CD4-positive, alpha-beta T cell (primary cell): ENCODE results near the gene DEFB113. TPM values are rescaled to one million over a fixed set of nuclear protein-coding genes. Genes with fewer than 3 reads are reported as not detected.
"Not testable (repeated sequence)": the region's sequence is repeated elsewhere in the genome, so short reads cannot be mapped to it uniquely, and the experiment has no call there.

Experiments used
- ATAC-seq: fragments of 200-7000 bp; cut with Tn5 transposase; one replicate; pipeline ENCODE4 v1.10.0; 2022; ENCODE audit warnings: mild to moderate bottlenecking; ENCODE audit not compliant: poor library complexity
- CTCF ChIA-PET: fragments of 350-600 bp; sonication (Branson Sonifier 250); formaldehyde crosslinking; loops from one replicate; lab custom pipeline; 2021; ENCODE audit warnings: antibody characterized with exemption, inconsistent platforms; lab: Charles Lee
- POLR2A ChIA-PET: fragments of 350-600 bp; sonication (Branson Sonifier 250); formaldehyde crosslinking; loops from one replicate; lab custom pipeline; 2021; ENCODE audit warnings: antibody characterized with exemption, inconsistent platforms; lab: Charles Lee
- DNase-seq, 14 experiments: peaks; one replicate each; pipeline ENCODE4 v3.0.0-alpha.2; 2013 to 2020; ENCODE audit warnings: mixed read lengths in 2 of 14
- H3K27ac ChIP-seq, 2 donors: one replicate each; pipeline versions ENCODE4 v1.5.1 to v1.7.0; 2013; ENCODE audit warnings: low read length in 2 of 2, low read depth in 1 of 2, mild to moderate bottlenecking in 1 of 2
- H3K27me3 ChIP-seq, 2 experiments: 1 replicate in 1 of 2; 2 replicates in 1 of 2; pipeline versions ENCODE4 v1.6.1 to v1.7.0; 2013; ENCODE audit warnings: low read length in 2 of 2, control low read depth in 1 of 2, mild to moderate bottlenecking in 1 of 2, moderate library complexity in 1 of 2; ENCODE audit not compliant: insufficient read depth in 2 of 2, control insufficient read depth in 1 of 2
- H3K36me3 ChIP-seq: one replicate; pipeline ENCODE4 v1.6.1; 2013; ENCODE audit warnings: low read length, control low read depth; ENCODE audit not compliant: insufficient read depth
- H3K4me1 ChIP-seq: one replicate; pipeline ENCODE4 v1.6.1; 2013; ENCODE audit warnings: low read length, control low read depth; ENCODE audit not compliant: insufficient read depth
- H3K4me3 ChIP-seq: one replicate; pipeline ENCODE4 v1.5.1; 2013; ENCODE audit warnings: mild to moderate bottlenecking, low read length, moderate library complexity
- H3K9me3 ChIP-seq, 2 experiments: 1 replicate in 1 of 2; 2 replicates in 1 of 2; pipeline versions ENCODE4 v1.6.1 to v1.7.0; 2013; ENCODE audit warnings: low read length in 2 of 2, mild to moderate bottlenecking in 2 of 2, control low read depth in 1 of 2, moderate library complexity in 1 of 2; ENCODE audit not compliant: control insufficient read depth in 1 of 2, insufficient read depth in 1 of 2
- H3K27ac Mint-ChIP-seq: one replicate; pipeline ENCODE4 v1.8.0; 2020; ENCODE audit warnings: mixed read lengths
- H3K27me3 Mint-ChIP-seq: one replicate; pipeline ENCODE4 v1.8.0; 2021; ENCODE audit warnings: mixed read lengths
- H3K36me3 Mint-ChIP-seq: one replicate; pipeline ENCODE4 v1.8.0; 2021; ENCODE audit warnings: low read depth, mixed read lengths
- H3K4me1 Mint-ChIP-seq: one replicate; pipeline ENCODE4 v1.8.0; 2021; ENCODE audit warnings: low read depth, mixed read lengths
- H3K4me3 Mint-ChIP-seq: one replicate; pipeline ENCODE4 v1.8.0; 2020; ENCODE audit warnings: mild to moderate bottlenecking, mixed read lengths
- H3K9me3 Mint-ChIP-seq: one replicate; pipeline ENCODE4 v1.8.0; 2020; ENCODE audit warnings: mixed read lengths
- intact Hi-C, 2 experiments: fragments of 100-400 bp; cut with DNase I in 1 of 2; cut with micrococcal nuclease in 1 of 2; formaldehyde crosslinking; loops; one replicate each; pipeline versions ENCODE4 v1.15.1 to v1.9.0; 2023 to 2025; cut with DNase I, micrococcal nuclease
- total RNA-seq, 174 experiments: library from RNA in 2 of 174; stranded (reverse) in 2 of 174; gene quantifications; one replicate each; pipeline ENCODE4 v1.2.3 and lab custom pipeline; 2021 to 2026
- TF ChIP-seq, protein P1 (sequence below): fragments of 200-600 bp; IDR thresholded peaks from one replicate; pipeline ENCODE4 v1.8.0; 2022; ENCODE audit warnings: antibody characterized with exemption, mild to moderate bottlenecking

DEFB113 gene
- total RNA-seq, 2 experiments from 2014 or later: not detected

DNA sequence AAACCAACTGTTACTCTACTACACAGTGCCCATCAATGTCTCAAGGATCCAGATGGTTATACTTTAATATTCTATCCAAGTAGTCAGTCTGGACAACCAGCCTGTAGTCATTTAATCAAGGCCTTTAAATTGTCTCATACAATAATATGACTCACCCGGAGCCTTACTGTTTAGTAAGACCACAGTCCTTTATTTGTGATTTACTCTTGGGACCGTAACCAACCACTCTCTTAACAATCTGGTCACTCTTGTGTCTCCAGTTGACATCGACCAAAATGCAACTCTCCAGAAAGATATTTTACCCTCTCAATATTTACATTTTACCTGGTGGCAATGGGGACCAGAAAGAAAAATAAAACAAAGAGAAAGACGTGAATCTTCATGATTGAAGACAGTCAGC lies 20.4 kb downstream of the DEFB113 start:
- H3K27ac ChIP-seq: no peak overlapping the region
- Mint-ChIP-seq H3K36me3 (no peaks in the 10 kb centered on the region), H3K27me3 (no peaks in the 10 kb centered on the region), H3K4me3 (no peak overlapping the region), H3K27ac (no peak overlapping the region), H3K9me3 (peaks cover 8% of the 10 kb centered on the region), H3K4me1 (no peaks in the 10 kb centered on the region)
- intact Hi-C loops: no loop called here
- H3K4me1 ChIP-seq: no peaks in the 10 kb centered on the region
- CTCF ChIA-PET: no interaction called here
- POLR2A ChIA-PET: no interaction called here
- no peaks in the 10 kb centered on the region for H3K36me3 ChIP-seq
- peaks cover 0 to 6% of the 10 kb centered on the region in 2 experiments for H3K9me3 ChIP-seq
- H3K27me3 ChIP-seq: no peaks in the 10 kb centered on the region
- TF ChIP-seq, protein P1, sequence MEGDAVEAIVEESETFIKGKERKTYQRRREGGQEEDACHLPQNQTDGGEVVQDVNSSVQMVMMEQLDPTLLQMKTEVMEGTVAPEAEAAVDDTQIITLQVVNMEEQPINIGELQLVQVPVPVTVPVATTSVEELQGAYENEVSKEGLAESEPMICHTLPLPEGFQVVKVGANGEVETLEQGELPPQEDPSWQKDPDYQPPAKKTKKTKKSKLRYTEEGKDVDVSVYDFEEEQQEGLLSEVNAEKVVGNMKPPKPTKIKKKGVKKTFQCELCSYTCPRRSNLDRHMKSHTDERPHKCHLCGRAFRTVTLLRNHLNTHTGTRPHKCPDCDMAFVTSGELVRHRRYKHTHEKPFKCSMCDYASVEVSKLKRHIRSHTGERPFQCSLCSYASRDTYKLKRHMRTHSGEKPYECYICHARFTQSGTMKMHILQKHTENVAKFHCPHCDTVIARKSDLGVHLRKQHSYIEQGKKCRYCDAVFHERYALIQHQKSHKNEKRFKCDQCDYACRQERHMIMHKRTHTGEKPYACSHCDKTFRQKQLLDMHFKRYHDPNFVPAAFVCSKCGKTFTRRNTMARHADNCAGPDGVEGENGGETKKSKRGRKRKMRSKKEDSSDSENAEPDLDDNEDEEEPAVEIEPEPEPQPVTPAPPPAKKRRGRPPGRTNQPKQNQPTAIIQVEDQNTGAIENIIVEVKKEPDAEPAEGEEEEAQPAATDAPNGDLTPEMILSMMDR: no peak
- H3K4me3 ChIP-seq: no peak overlapping the region
- ATAC-seq: no peak
- DNase-seq: no peak

DNA sequence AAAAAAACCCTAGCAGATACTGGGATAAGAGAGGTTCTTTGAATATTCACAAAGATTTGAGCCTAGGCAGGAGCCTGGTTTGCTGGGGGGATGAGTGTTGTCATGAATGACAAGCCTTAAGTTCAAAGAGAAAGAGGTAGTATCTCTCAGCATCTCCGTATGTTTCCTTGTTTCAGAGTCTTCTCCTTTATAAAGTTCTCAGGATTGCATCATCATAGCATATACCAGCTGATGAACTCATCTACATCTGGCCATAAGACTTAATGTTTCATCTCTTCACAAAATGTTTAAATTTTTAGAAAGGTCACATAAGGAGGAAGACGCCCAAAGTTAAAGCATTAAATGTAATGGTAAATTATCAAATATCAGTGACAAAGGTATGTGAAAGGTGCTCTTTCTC lies 22.6 kb downstream of the DEFB113 start:
- Mint-ChIP-seq H3K4me1 (no peaks in the 10 kb centered on the region), H3K36me3 (no peaks in the 10 kb centered on the region), H3K9me3 (peaks cover 8% of the 10 kb centered on the region), H3K27ac (no peak overlapping the region), H3K27me3 (no peaks in the 10 kb centered on the region), H3K4me3 (no peak overlapping the region)
- POLR2A ChIA-PET: no interaction called here
- H3K27me3 ChIP-seq: no peaks in the 10 kb centered on the region
- no peak overlapping the region for H3K4me3 ChIP-seq
- ATAC-seq (no peak), DNase-seq (no peak)
- no peaks in the 10 kb centered on the region for H3K36me3 ChIP-seq
- CTCF ChIA-PET: no interaction called here
- no peak overlapping the region for H3K27ac ChIP-seq
- peaks cover 0 to 6% of the 10 kb centered on the region in 2 experiments for H3K9me3 ChIP-seq
- TF ChIP-seq, protein P1: no peak
- intact Hi-C loops: no loop called here
- H3K4me1 ChIP-seq: no peaks in the 10 kb centered on the region

DNA sequence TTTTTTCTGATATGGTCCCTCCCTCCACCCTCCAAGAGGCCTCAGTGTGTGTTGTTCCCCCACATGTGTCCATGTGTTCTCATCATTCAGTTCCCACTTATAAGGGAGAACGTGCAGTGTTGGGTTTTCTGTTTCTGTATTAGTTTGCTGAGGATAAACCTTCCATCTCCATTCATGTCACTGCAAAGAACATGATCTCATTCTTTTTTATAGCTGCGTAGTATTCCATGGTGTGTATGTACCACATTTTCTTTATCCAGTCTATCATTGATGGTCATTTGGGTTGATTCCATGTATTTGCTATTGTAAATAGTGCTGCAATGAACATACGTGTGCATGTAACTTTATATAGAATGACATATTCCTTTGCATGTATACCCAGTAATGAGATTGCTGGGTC lies 25.4 kb downstream of the DEFB113 start:
- H3K9me3 ChIP-seq, H3K36me3 Mint-ChIP-seq, CTCF ChIA-PET, ATAC-seq, intact Hi-C loops, POLR2A ChIA-PET, H3K4me1 Mint-ChIP-seq, H3K27me3 Mint-ChIP-seq, H3K27ac Mint-ChIP-seq, H3K9me3 Mint-ChIP-seq, DNase-seq, H3K4me3 Mint-ChIP-seq, H3K4me1 ChIP-seq, H3K36me3 ChIP-seq, H3K4me3 ChIP-seq, H3K27me3 ChIP-seq, H3K27ac ChIP-seq: not testable (repeated sequence)

DNA sequence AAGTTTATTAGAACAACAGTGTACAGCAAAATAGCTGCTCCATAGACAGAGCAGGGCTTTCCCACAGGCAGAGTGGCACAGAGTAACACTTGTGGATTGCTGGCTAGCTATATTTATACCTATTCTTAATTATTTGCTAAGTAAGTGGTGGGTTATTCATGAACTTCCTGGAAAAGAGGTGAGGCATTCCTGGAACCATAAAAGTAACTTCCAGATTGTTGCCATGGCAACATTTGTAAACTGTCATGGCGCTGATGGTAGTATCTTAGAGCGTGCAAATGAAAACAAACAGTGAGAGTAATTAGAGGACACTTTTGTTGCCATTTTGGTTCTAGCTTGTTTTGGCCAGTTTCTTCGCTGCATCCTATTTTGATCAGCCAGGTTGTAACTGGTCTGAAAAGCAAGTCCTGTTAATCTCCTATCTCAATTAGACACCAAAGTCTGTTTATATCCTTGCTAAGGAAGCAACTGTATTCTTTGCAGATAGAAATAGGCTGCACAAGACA lies 29.4 kb downstream of the DEFB113 start:
- H3K27ac Mint-ChIP-seq: no peak overlapping the region
- TF ChIP-seq, protein P1: no peak
- POLR2A ChIA-PET: no interaction called here
- Histone ChIP-seq H3K9me3 (no peaks in the 10 kb centered on the region), H3K27me3 (no peaks in the 10 kb centered on the region), H3K27ac (no peak overlapping the region), H3K4me1 (no peaks in the 10 kb centered on the region), H3K36me3 (no peaks in the 10 kb centered on the region), H3K4me3 (no peak overlapping the region)
- no peaks in the 10 kb centered on the region for H3K9me3 Mint-ChIP-seq
- H3K4me3 Mint-ChIP-seq: no peak overlapping the region
- H3K4me1 Mint-ChIP-seq: no peaks in the 10 kb centered on the region
- CTCF ChIA-PET: no interaction called here
- no peak for ATAC-seq
- no peak for DNase-seq
- intact Hi-C loops: no loop called here
- H3K36me3 Mint-ChIP-seq: no peaks in the 10 kb centered on the region
- no peaks in the 10 kb centered on the region for H3K27me3 Mint-ChIP-seq
